ENCODE results near the gene DNAJC30.

DNA sequence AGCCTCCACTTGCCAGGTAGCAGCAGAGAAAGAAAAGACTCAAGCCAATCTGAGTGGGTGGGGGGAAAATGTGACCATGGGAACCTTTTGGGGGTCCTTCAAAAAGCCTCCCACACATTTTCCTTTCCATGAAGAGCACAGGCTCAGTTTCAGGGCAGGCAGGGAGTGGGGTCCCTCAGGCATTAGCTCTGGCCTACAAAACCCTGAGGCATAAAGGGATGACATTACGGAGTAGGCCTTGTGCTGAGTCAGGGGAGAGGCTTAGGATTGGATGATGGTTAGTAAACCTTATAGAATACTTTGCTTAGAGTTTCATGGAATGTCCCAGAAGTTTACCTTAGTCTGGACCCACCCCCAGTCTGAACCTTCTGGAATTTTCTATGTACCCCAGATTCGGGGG is 3.5 kb downstream of the DNAJC30 start:
- TF ChIP-seq, protein P1, sequence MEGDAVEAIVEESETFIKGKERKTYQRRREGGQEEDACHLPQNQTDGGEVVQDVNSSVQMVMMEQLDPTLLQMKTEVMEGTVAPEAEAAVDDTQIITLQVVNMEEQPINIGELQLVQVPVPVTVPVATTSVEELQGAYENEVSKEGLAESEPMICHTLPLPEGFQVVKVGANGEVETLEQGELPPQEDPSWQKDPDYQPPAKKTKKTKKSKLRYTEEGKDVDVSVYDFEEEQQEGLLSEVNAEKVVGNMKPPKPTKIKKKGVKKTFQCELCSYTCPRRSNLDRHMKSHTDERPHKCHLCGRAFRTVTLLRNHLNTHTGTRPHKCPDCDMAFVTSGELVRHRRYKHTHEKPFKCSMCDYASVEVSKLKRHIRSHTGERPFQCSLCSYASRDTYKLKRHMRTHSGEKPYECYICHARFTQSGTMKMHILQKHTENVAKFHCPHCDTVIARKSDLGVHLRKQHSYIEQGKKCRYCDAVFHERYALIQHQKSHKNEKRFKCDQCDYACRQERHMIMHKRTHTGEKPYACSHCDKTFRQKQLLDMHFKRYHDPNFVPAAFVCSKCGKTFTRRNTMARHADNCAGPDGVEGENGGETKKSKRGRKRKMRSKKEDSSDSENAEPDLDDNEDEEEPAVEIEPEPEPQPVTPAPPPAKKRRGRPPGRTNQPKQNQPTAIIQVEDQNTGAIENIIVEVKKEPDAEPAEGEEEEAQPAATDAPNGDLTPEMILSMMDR (IDR thresholded peaks at IDR 0.05) = no peak
- TF ChIP-seq POLR2A (IDR thresholded peaks at IDR 0.05) = no peak
- no peak for TF ChIP-seq POLR2AphosphoS5 (IDR thresholded peaks at IDR 0.05)

Measured in breast epithelium (tissue), 3 donors.